Lower leg skin (tissue), 4 donors: ENCODE measurements around the gene SNX7. TPM values are rescaled to one million over a fixed set of nuclear protein-coding genes. Genes with fewer than 3 reads are reported as not detected.

Source experiments
- DNase-seq, 2 donors: peaks; one replicate each; pipeline ENCODE4 v3.0.0-alpha.2; 2019; ENCODE audit warnings: low spot score in 2 of 2
- H3K4me3 ChIP-seq: fragments of 200-600 bp; sonication (generic); 2 replicates; pipeline ENCODE4 v1.5.1; 2017; ENCODE audit warnings: mild to moderate bottlenecking, low read depth; ENCODE audit not compliant: poor library complexity, severe bottlenecking
- POLR2A ChIP-seq, 2 donors: fragments of 450-650 bp; IDR thresholded peaks; one replicate each; pipeline ENCODE4 v1.6.1; 2016 to 2017; ENCODE audit warnings: antibody characterized with exemption in 2 of 2, mild to moderate bottlenecking in 1 of 2, moderate library complexity in 1 of 2
- WGBS, 2 donors: methylation state at CpG; one replicate each; pipeline ENCODE4 v1.1.5; 2018; 5-methylcytosine and 5-hydroxymethylcytosine counted together
- intact Hi-C: fragments of 100-400 bp; cut with DNase I; formaldehyde crosslinking; loops from one replicate; pipeline ENCODE4 v1.15.0; 2023; ENCODE audit warnings: low total_unique reads
- total RNA-seq, 4 donors: library from RNA; depleted of rRNA; stranded (reverse); fragments of >200 nt; gene quantifications; one replicate each; pipeline ENCODE4 v1.1.0, GENCODE V29; 2016
- TF ChIP-seq, protein P1 (sequence below), 3 donors: fragments of 450-650 bp; IDR thresholded peaks; one replicate each; pipeline ENCODE4 v1.5.1; 2016; ENCODE audit warnings: antibody characterized with exemption in 3 of 3, mild to moderate bottlenecking in 3 of 3, moderate library complexity in 2 of 3

SNX7 gene
- total RNA-seq, 4 donors from 2014 or later, result 6.4 to 20.4 (median 13.5) TPM

- no peak overlapping the region for H3K4me3 ChIP-seq
- intact Hi-C loops, result no loop called here
- no peak for DNase-seq
- WGBS, 2 donors, result 45 to 49% methylated on average over 2 of the region's 2 CpGs
- TF ChIP-seq, protein P1, sequence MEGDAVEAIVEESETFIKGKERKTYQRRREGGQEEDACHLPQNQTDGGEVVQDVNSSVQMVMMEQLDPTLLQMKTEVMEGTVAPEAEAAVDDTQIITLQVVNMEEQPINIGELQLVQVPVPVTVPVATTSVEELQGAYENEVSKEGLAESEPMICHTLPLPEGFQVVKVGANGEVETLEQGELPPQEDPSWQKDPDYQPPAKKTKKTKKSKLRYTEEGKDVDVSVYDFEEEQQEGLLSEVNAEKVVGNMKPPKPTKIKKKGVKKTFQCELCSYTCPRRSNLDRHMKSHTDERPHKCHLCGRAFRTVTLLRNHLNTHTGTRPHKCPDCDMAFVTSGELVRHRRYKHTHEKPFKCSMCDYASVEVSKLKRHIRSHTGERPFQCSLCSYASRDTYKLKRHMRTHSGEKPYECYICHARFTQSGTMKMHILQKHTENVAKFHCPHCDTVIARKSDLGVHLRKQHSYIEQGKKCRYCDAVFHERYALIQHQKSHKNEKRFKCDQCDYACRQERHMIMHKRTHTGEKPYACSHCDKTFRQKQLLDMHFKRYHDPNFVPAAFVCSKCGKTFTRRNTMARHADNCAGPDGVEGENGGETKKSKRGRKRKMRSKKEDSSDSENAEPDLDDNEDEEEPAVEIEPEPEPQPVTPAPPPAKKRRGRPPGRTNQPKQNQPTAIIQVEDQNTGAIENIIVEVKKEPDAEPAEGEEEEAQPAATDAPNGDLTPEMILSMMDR (IDR thresholded peaks at IDR 0.05), result no peak
- TF ChIP-seq POLR2A (IDR thresholded peaks at IDR 0.05), result no peak
Measured at GRCh38 chr1:98749152-98749756, 87.7 kb downstream of the SNX7 start.

- intact Hi-C loops, result no loop called here
- TF ChIP-seq, protein P1 (IDR thresholded peaks at IDR 0.05), result no peak
- TF ChIP-seq POLR2A (IDR thresholded peaks at IDR 0.05), result no peak
- 57 to 68% methylated on average over 1 of the region's 1 CpG for WGBS, 2 donors
Measured at GRCh38 chr1:98754176-98754575, 92.7 kb downstream of the SNX7 start.

DNA sequence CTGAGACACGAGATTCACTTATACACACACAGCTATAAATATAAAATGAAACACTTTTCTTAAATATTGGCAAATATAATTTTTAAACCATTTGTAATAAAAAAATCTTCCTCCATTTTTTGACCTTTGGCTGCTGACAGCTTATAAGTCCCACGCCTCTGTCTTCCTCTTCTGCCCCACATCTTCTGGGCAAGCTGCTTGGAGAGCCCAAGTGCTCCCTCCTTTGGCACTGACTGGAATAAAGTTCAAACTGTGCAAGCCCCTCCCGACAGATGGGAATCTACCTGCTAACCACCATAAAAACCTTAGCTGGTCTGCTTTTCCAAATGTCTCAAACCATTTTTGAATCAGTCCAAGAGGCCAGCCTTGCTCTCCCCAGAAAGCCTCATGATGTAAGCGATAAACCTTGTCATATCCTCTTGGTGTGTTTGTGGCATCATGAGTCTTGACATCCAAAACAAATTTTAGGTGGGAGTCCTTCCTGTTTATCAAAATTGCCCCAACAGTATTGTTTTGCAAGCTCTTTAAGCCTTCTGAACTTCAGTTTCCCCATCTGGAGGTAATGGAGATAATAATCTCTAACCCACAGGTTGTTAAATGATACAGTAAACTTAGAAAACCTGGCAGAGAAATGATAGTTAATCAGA is 99.8 kb downstream of the SNX7 start:
- TF ChIP-seq POLR2A (IDR thresholded peaks at IDR 0.05), result no peak
- TF ChIP-seq, protein P1 (IDR thresholded peaks at IDR 0.05), result no peak
- intact Hi-C loops, result no loop called here
- WGBS, 2 donors, result 79 to 84% methylated on average over 4 of the region's 4 CpGs
- no peak overlapping the region for H3K4me3 ChIP-seq
- no peak for DNase-seq

More at GRCh38 chr1:98754176-98754575, 92.7 kb downstream of the SNX7 start:
- H3K4me3 ChIP-seq, result no peak overlapping the region
- DNase-seq, result no peak

- intact Hi-C loops, result no loop called here
- DNase-seq, result no peak
- no peak overlapping the region for H3K4me3 ChIP-seq
- 72 to 78% methylated on average over 3 of the region's 3 CpGs for WGBS, 2 donors
- no peak for TF ChIP-seq POLR2A (IDR thresholded peaks at IDR 0.05)
- TF ChIP-seq, protein P1 (IDR thresholded peaks at IDR 0.05), result no peak
Measured at GRCh38 chr1:98763488-98764150, 102.1 kb downstream of the SNX7 start.

- 43 to 96% methylated on average over 1 of the region's 1 CpG for WGBS, 2 donors
- intact Hi-C loops, result no loop called here
- TF ChIP-seq, protein P1 (IDR thresholded peaks at IDR 0.05), result no peak
- no peak for TF ChIP-seq POLR2A (IDR thresholded peaks at IDR 0.05)
- no peak for DNase-seq
- no peak overlapping the region for H3K4me3 ChIP-seq
Measured at GRCh38 chr1:98764485-98764884, 103.0 kb downstream of the SNX7 start.
